Fibroblast of upper back skin (primary cell): ENCODE measurements around the gene CPZ.
A peak's percentile ranks its signal among the peaks of the same experiment; 100 is the strongest.

ENCODE experiments used
- DNase-seq: peaks from one replicate; pipeline ENCODE4 v3.0.0-alpha.2; 2013

CPZ gene

GRCh38 chr4:8592366-8593263 is at the start of gene CPZ:
Gene CPZ (plus strand): TSS chr4:8592765. CDS start chr4:8592834, 69 bp downstream.
- peak; percentile 37 for DNase-seq

DNA sequence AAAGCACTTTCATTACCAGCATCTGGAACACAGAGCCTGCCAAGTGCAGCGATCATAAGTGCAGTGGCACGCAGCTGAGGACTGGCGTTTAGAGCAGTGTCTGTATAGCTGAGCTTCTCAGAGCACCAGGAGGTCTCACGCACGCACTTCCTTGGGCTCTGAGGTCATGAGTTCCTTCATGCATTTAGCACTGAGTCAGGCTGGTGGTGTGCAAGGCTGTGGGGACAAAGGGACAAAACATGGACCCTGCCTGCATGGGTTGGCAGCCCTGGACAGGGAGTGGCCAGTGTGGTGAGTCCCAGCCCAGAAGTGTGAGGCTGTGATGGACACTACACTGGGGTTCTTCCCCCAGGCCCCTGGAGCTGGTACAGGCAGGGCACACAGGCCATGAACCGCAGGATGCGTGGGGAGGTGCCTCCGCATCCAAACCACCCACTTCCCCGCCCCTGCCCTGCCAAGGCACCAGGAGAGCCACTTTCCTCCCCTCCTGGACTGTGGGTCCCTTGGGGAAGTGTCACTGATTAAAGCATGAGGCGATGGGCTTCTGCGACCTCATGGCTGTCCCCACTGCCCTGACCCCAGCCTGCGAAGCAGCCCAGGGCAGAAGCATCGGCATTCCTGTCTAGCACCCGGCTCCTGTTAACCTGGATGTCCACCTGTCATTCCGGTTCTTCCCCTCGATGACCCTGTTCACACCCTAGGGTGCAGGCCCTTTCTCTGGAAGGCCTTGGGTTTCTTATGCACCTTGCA is 49.6 kb upstream of the CPZ start:
- no peak for DNase-seq

GRCh38 chr4:8543623-8544022 is 48.9 kb upstream of the CPZ start:
- DNase-seq, result no peak

DNA sequence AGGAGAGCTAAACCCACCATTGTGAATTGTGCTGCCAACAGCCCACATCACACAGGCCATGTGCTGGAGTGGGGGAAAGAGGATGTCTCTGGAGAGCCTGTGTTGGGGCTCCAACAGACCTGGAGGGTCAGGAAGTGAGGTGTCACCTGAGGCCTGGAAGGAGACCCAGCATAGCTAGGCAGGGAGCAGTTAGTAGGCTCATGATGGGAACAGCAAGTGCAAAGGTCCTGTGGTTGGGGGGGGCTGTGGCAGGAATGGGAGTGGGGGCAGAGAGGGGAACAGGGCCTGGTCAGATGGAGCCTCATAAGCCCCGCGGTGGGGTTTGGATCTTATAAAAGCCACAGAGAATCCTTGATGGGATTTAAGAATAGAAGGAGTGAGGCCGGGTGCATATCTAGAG is 48.3 kb upstream of the CPZ start:
- DNase-seq, result no peak

- DNase-seq, result peak; percentile 44
Observed at GRCh38 chr4:8544741-8545438, 47.7 kb upstream of the CPZ start.

- no peak for DNase-seq
Observed at GRCh38 chr4:8545439-8545765, 47.2 kb upstream of the CPZ start.

DNA sequence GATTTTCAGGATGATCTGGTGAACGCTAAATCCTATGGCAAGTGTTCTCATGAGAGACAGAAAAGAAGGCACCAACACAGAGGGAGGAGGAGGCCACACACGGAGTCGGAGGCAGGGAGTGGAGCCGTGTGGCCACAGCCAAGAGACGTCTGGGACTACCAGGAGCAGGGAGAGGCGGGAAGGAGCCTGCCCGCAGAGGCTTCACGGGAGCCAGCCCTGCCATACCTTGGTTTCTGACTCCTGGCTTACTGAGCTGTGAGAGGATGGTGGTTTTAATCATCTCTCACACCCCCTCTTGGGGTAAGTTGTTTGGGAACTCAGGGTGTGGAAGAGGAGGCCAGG is 45.8 kb upstream of the CPZ start:
- DNase-seq, result no peak

GRCh38 chr4:8547108-8547911 is 45.3 kb upstream of the CPZ start:
- DNase-seq, result peak; percentile 50

GRCh38 chr4:8547912-8548730 is 44.4 kb upstream of the CPZ start:
- no peak for DNase-seq

DNA sequence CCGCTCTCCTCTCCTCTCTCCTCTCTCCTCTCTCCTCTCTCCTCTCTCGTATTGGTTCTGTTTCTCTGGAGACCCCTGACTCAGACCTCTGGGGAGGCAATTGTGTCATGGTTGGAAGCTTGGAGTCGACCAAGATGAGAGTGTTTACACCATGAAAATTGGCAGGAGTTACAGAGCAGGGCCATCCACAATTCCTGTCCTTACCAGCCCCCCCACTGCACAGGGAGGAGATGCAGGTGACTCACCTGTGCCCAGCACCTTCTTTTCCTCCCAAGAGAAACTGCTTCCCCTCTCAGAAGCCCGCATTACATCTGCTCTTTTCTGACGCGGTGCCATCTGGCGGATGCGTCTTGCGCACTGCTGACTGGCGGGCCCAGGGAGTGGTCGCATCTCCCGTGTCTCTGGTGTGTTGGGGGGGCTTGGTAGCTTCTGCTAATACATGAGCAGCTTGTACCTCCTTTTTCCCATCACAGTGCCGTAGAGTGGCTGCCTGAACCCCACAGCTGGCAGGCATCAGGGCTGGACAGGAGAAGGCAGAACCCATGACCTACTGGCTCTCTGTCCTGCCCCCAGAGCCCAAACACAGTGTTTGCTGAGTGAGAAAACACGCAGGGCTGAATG is 43.7 kb upstream of the CPZ start:
- no peak for DNase-seq

DNA sequence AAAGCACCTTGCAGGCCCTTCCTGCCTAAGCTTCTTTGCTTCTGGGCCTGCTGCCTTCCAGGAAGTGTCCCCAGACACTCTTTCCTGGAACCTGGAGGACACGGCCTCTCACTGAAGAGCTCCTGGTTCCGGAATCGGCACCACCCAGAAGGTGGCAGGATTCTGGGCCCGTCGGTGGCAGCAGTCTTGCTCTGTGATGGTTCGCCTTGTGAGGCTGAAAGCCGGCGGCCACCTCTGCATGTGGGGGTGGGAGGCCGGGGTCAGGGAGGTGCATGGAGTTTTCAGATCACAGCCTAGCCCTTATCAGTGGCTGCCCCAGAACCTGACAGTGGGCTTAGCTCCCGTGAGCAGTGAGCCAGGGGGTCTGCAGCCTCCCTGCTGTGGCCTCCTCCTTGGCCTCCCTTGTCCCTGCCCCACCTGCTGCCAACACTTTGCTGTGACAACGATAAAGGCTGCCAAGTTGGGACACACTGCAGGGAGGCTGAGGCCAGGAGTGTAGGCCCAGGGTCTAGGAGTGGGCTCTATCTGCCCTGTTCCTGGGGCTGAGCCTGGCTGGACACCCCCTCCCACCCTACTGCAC is 43.1 kb upstream of the CPZ start:
- no peak for DNase-seq

- DNase-seq, result no peak
Observed at GRCh38 chr4:8550691-8551090, 41.9 kb upstream of the CPZ start.

GRCh38 chr4:8552024-8552423 is 40.5 kb upstream of the CPZ start:
- no peak for DNase-seq

- no peak for DNase-seq
Observed at GRCh38 chr4:8552581-8553205, 39.9 kb upstream of the CPZ start.

DNA sequence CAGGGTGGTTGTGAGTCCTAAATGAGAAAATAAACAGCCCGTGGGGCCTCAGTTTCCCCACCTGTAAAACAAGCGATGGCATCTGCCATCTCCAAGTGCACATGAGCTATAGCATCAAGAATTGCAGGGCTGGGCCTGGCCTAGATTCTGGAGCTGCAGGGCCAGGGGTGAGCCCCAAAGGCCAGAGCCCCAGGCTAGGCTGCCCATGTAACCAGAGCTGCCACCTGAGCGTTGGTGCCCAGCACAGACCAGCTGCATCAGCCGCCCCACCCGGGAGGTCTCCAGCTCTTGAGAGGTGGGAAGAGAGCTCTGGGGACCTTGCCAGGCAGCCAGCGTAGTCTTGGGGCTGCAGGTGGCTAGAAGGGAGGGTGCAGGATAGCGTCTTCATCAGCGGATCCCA is 39.3 kb upstream of the CPZ start:
- no peak for DNase-seq

DNA sequence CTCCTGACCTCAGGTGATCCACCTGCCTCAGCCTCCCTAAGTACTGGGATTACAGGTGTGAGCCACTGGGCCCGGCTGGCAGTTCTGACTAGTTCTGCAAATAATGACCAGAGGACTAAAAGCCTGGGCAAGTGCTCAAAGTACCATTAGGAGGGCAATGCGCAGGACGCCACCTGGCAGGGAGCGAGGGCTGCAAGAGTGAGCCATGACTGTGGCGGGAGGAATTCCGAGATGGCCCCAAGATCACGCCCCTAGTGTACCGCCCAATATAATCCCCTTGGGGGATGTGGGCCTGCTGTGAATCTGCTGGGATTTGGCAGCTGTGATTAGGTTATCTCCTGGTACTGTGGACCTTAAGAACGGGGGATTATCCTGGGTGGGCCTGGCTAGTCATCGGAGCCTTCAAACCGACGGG is 38.6 kb upstream of the CPZ start:
- no peak for DNase-seq

GRCh38 chr4:8554555-8555100 is 37.9 kb upstream of the CPZ start:
- no peak for DNase-seq

DNA sequence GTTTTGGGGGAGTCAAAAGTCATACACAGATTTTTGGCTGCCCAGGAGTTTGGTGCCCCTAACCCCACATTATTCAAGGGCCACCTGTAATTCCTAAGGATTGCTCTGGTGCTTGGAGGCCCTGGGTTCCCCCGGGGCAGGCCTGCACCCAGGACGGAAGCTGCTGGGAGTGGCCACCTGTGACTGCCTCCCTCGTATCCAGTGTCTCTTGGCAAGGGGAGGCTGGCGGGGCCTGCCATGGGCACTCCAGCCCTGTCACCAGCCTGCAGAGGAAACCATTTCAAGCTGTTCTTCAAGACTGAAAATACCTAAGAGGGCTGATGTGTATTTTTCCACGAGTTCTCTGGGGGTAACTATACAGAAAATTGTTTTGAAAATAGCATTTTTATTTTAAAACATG is 36.8 kb upstream of the CPZ start:
- no peak for DNase-seq

DNA sequence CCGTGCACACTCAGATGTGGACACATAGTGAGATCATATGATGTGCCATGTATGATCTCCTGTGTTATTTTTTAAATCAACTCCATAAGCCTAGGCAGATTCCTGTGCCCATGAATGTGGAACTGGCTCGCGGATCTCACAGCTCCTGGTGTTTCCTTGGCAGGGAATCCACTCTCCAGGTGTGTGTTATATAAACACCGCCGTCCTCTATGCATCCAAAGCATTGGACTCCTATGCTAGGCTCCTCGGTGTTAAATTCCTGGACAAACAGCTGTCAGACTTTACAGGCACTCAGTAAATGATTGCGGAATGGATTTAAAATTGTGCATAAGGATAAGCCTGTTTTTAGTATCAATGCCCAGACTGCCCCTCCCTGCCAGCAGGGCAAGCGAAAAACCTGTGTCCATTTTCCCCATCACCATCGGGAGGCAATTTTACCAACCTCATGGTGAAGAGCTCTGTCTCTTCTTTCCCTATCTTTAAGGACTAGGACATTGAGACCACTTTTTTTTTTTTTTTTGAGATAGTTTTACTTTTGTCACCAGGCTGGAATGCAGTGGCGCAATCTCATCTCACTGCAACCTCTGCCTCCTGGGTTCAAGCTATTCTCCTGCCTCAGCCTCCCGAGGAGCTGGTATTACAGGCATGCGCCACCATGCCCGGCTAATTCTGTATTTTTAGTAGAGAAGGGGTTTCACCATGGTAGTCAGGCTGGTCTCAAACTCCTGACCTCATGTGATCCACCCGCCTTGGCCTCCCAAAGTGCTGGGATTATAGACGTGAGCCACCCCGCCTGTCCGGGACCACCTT is 36.0 kb upstream of the CPZ start:
- DNase-seq, result no peak
